ENCODE results near the gene UXS1. TPM values are rescaled to one million over a fixed set of nuclear protein-coding genes. Genes with fewer than 3 reads are reported as not detected.
A peak's percentile ranks its signal among the peaks of the same experiment; 100 is the strongest.

UXS1 gene
- polyA plus RNA-seq, 3 donors = 23.4 to 33.8 (median 29.3) TPM

GRCh38 chr2:106163948-106164545 is 30.1 kb downstream of the UXS1 start:
- no peak overlapping the region for H3K4me2 ChIP-seq (replicated peaks; ENCODE audit: extremely low read depth, low read length, poor library complexity, severe bottlenecking)
- WGBS (ENCODE audit: insufficient coverage) = 100% methylated on average over 1 of the region's 6 CpGs
- no peaks in the 10 kb centered on the region for H3K9me3 Mint-ChIP-seq

More at GRCh38 chr2:106163948-106164545, 30.1 kb downstream of the UXS1 start:
- H3K36me3 ChIP-seq (replicated peaks in 1 of 2; ENCODE audit: control insufficient read depth in 1 of 2, insufficient read depth in 2 of 2, low read length in 2 of 2) = peaks cover 4 to 26% of the 10 kb centered on the region in 2 donors
- H3K27me3 ChIP-seq (ENCODE audit: control insufficient read depth in 2 of 2, insufficient read depth in 2 of 2, low read length in 2 of 2) = no peaks in the 10 kb centered on the region
- H3K4me3 ChIP-seq (replicated peaks in 1 of 3; ENCODE audit: low read depth in 2 of 3, low read length in 3 of 3) = no peak overlapping the region
- TF ChIP-seq CTCF (IDR thresholded peaks at IDR 0.05) = no peak
- peak overlapping the region in 2 of 7 donors; percentile 19 to 39 for H3K27ac Mint-ChIP-seq
- no peak overlapping the region for H3K4me3 Mint-ChIP-seq
- peaks cover 18% of the 10 kb centered on the region in 2 donors for H3K4me1 ChIP-seq (ENCODE audit: control insufficient read depth in 1 of 2, insufficient read depth in 2 of 2, low read length in 2 of 2)
- peaks cover 17% of the 10 kb centered on the region for H4K20me1 ChIP-seq (ENCODE audit: insufficient read depth, low read length)
- peaks cover 44% of the 10 kb centered on the region for H3K4me1 Mint-ChIP-seq
- H3K27ac ChIP-seq (ENCODE audit: low read depth in 1 of 2, low read length in 2 of 2) = no peak overlapping the region
- H3K36me3 Mint-ChIP-seq = peaks cover 21 to 42% of the 10 kb centered on the region in 2 donors
- H3K9ac ChIP-seq (ENCODE audit: insufficient read depth, low read length, poor library complexity, severe bottlenecking) = no peak overlapping the region
- H3K79me2 ChIP-seq (ENCODE audit: insufficient read depth, low read length) = peaks cover 46% of the 10 kb centered on the region
- no peak overlapping the region for H2AFZ ChIP-seq (ENCODE audit: insufficient read depth, low read depth, low read length, poor library complexity, severe bottlenecking)
- no peaks in the 10 kb centered on the region for H3K9me3 ChIP-seq (replicated peaks in 1 of 2; ENCODE audit: control insufficient read depth in 1 of 2, insufficient read depth in 1 of 2, low read length in 2 of 2)
- no peak for DNase-seq
- intact Hi-C loops (cut with micrococcal nuclease) = no loop called here
- no peaks in the 10 kb centered on the region for H3K27me3 Mint-ChIP-seq (ENCODE audit: low read depth in 3 of 3)

All from CD14-positive monocyte (primary cell).